DND-41 (cell line): ENCODE measurements around the gene TMEM185B.

Source experiments
- ATAC-seq: fragments of 200-7000 bp; cut with Tn5 transposase; 3 replicates; pipeline ENCODE4 v1.9.1; 2021; ENCODE audit warnings: low read depth; ENCODE audit not compliant: insufficient read depth
- DNase-seq: peaks from one replicate; pipeline ENCODE4 v3.0.0-alpha.2; 2020
- H2AFZ ChIP-seq: 2 replicates; pipeline ENCODE4 v1.6.0; 2012; ENCODE audit warnings: low read depth, low read length
- H3K27ac ChIP-seq: 2 replicates; pipeline ENCODE4 v1.5.1; 2012; ENCODE audit warnings: low read length, inconsistent platforms
- H3K27me3 ChIP-seq: fragments of 200-600 bp; sonication (generic); 2 replicates; pipeline ENCODE4 v1.6.0; 2012; ENCODE audit warnings: low read length, mild to moderate bottlenecking, inconsistent platforms; ENCODE audit not compliant: insufficient read depth, poor library complexity
- H3K36me3 ChIP-seq: 2 replicates; pipeline ENCODE4 v1.5.1; 2012; ENCODE audit warnings: low read length, inconsistent platforms; ENCODE audit not compliant: insufficient read depth
- H3K4me1 ChIP-seq: 2 replicates; pipeline ENCODE4 v1.5.1; 2012; ENCODE audit warnings: mild to moderate bottlenecking, low read length; ENCODE audit not compliant: insufficient read depth
- H3K4me2 ChIP-seq: 2 replicates; pipeline ENCODE4 v1.6.0; 2012; ENCODE audit warnings: mild to moderate bottlenecking, moderate library complexity, low read length, inconsistent platforms; ENCODE audit not compliant: insufficient read depth
- H3K4me3 ChIP-seq, 2 experiments: fragments of 200-600 bp in 1 of 2; shearing (Covaris generic) in 1 of 2; 2 replicates each; pipeline ENCODE4 v1.5.1; 2012 to 2016; ENCODE audit warnings: inconsistent platforms in 2 of 2, low read length in 2 of 2, mild to moderate bottlenecking in 2 of 2, low read depth in 1 of 2, moderate library complexity in 1 of 2
- H3K79me2 ChIP-seq: 2 replicates; pipeline ENCODE4 v1.6.0; 2012; ENCODE audit warnings: low read length, inconsistent platforms; ENCODE audit not compliant: insufficient read depth
- H3K9ac ChIP-seq: 2 replicates; pipeline ENCODE4 v1.6.0; 2012; ENCODE audit warnings: low read depth, mild to moderate bottlenecking, inconsistent platforms, low read length, moderate library complexity
- H3K9me3 ChIP-seq: 2 replicates; pipeline ENCODE4 v1.5.1; 2012; ENCODE audit warnings: low read length, moderate library complexity, mild to moderate bottlenecking, inconsistent platforms; ENCODE audit not compliant: insufficient read depth, severe bottlenecking
- H4K20me1 ChIP-seq: 2 replicates; pipeline ENCODE4 v1.6.0; 2012; ENCODE audit warnings: low read length; ENCODE audit not compliant: insufficient read depth
- CTCF ChIP-seq: IDR thresholded peaks from 2 replicates; pipeline ENCODE4 v1.5.1; 2012; ENCODE audit warnings: borderline replicate concordance, low read length, moderate library complexity, mild to moderate bottlenecking; ENCODE audit not compliant: poor library complexity, severe bottlenecking; ENCODE audit errors: extremely low read depth
- EZH2 ChIP-seq: IDR thresholded peaks from 3 replicates; pipeline ENCODE4 v1.6.1; 2012; ENCODE audit warnings: borderline replicate concordance, low read depth, mild to moderate bottlenecking, moderate library complexity, low read length, inconsistent platforms; ENCODE audit not compliant: severe bottlenecking

TMEM185B gene

GRCh38 chr2:120208381-120209353, 14.5 kb downstream of the TMEM185B start:
- Histone ChIP-seq H3K9me3 (no peaks in the 10 kb centered on the region), H3K27me3 (no peaks in the 10 kb centered on the region), H3K4me1 (no peaks in the 10 kb centered on the region), H3K9ac (no peak overlapping the region), H3K4me2 (no peak overlapping the region), H3K79me2 (no peaks in the 10 kb centered on the region; the same call in 1 of the 2 replicates), H2AFZ (no peak overlapping the region), H3K36me3 (no peaks in the 10 kb centered on the region), H3K27ac (no peak overlapping the region), H3K4me3 (no peak overlapping the region), H4K20me1 (peaks cover 2% of the 10 kb centered on the region; the same call in 1 of the 2 replicates)
- TF ChIP-seq CTCF (no peak), EZH2 (no peak)
- no peak for ATAC-seq
- no peak for DNase-seq

- H3K36me3 ChIP-seq, result no peaks in the 10 kb centered on the region
- no peaks in the 10 kb centered on the region for H3K79me2 ChIP-seq
- DNase-seq, result peak; percentile 52
- H3K27me3 ChIP-seq, result no peaks in the 10 kb centered on the region
- no peaks in the 10 kb centered on the region for H3K4me1 ChIP-seq
- ATAC-seq, result peak; percentile 79
- H4K20me1 ChIP-seq, result 0 out of 2 replicates have a peak, but pooled peaks cover 2% of the 10 kb centered on the region
- H3K4me2 ChIP-seq, result no peak overlapping the region
- H2AFZ ChIP-seq, result no peak overlapping the region
- H3K9me3 ChIP-seq, result no peaks in the 10 kb centered on the region
- H3K4me3 ChIP-seq, result no peak overlapping the region
- H3K27ac ChIP-seq, result no peak overlapping the region
- H3K9ac ChIP-seq, result no peak overlapping the region
- TF ChIP-seq CTCF (peak; percentile 73), EZH2 (no peak)
Measured at GRCh38 chr2:120206022-120206581, 17.1 kb downstream of the TMEM185B start.

- Histone ChIP-seq H3K4me3 (no peak overlapping the region), H3K36me3 (no peaks in the 10 kb centered on the region), H3K27me3 (no peaks in the 10 kb centered on the region), H3K4me1 (no peaks in the 10 kb centered on the region), H3K27ac (no peak overlapping the region), H4K20me1 (0 out of 2 replicates have a peak, but pooled peaks cover 2% of the 10 kb centered on the region), H2AFZ (no peak overlapping the region), H3K9ac (no peak overlapping the region), H3K79me2 (no peaks in the 10 kb centered on the region), H3K9me3 (no peaks in the 10 kb centered on the region), H3K4me2 (no peak overlapping the region)
- no peak for DNase-seq
- TF ChIP-seq CTCF, result no peak
- TF ChIP-seq EZH2, result no peak
- no peak for ATAC-seq
Measured at GRCh38 chr2:120204945-120205670, 18.1 kb downstream of the TMEM185B start.
